K562 (cell line): ENCODE measurements around the gene MICU1. TPM values are rescaled to one million over a fixed set of nuclear protein-coding genes. Genes with fewer than 3 reads are reported as not detected.

Source experiments
- ATAC-seq: fragments of 200-7000 bp; cut with Tn5 transposase; 3 replicates; pipeline ENCODE4 v1.9.1; 2020; ENCODE audit warnings: moderate library complexity
- BruUV-seq: library from RNA; stranded (reverse); fragments of 400-500 nt; replicated peaks from 2 replicates; lab custom pipeline; 2021; lab: Mats Ljungman, UMichigan
- CTCF ChIA-PET: fragments of 300-600 bp; formaldehyde crosslinking; extraction: SDS; loops from one replicate; lab custom pipeline; 2021; ENCODE audit warnings: low intra/inter-chr PET ratio; lab: Yijun Ruan, JAX
- POLR2A ChIA-PET: fragments of 300-600, 350-650 bp; sonication (Branson Sonifier 250); formaldehyde crosslinking; extraction: SDS; loops from one replicate; lab custom pipeline; 2021; ENCODE audit warnings: antibody characterized with exemption, inconsistent platforms; lab: Yijun Ruan, JAX
- DNase-seq, 4 experiments: peaks; one replicate each; pipeline versions ENCODE4 v3.0.0 to v3.0.0-alpha.2; 2011 to 2018; ENCODE audit warnings: low spot score in 3 of 4, mixed read lengths in 3 of 4; ENCODE audit errors: extremely low read depth in 1 of 4
- FAIRE-seq: peaks from 2 replicates; lab custom pipeline; 2011; peaks lifted over from hg19 to GRCh38; lab: Jason Lieb, UNC
- H2AFZ ChIP-seq: 2 replicates; pipeline ENCODE4 v1.6.0; 2011; ENCODE audit warnings: low read depth, low read length, control low read depth, inconsistent platforms
- H3K27ac ChIP-seq: fragments of 200-600 bp; 3 replicates; pipeline ENCODE4 v1.8.0; 2011; ENCODE audit warnings: low read depth, mild to moderate bottlenecking, control low read depth, inconsistent platforms, low read length, moderate library complexity, mixed read lengths; ENCODE audit errors: extremely low read depth
- H3K27me3 ChIP-seq, 2 experiments: fragments of 300-600 bp in 1 of 2; 2 replicates in 1 of 2; 3 replicates in 1 of 2; pipeline versions ENCODE4 v1.6.0 to v1.8.0; 2011; ENCODE audit warnings: inconsistent platforms in 2 of 2, low read length in 2 of 2, mild to moderate bottlenecking in 1 of 2, mixed read lengths in 1 of 2, moderate library complexity in 1 of 2; ENCODE audit not compliant: control insufficient read depth in 2 of 2, insufficient read depth in 2 of 2
- H3K36me3 ChIP-seq: fragments of 300-600 bp; 3 replicates; pipeline ENCODE4 v1.8.0; 2011; ENCODE audit warnings: mild to moderate bottlenecking, low read length, inconsistent platforms; ENCODE audit not compliant: control insufficient read depth, insufficient read depth
- H3K4me1 ChIP-seq, 2 experiments: fragments of 200-600 bp in 1 of 2; replicated peaks in 1 of 2; 2 replicates in 1 of 2; 3 replicates in 1 of 2; pipeline versions ENCODE4 v1.5.1 to v1.8.0; 2011; ENCODE audit warnings: inconsistent platforms in 2 of 2, low read length in 2 of 2, mild to moderate bottlenecking in 1 of 2, mixed read lengths in 1 of 2, moderate library complexity in 1 of 2; ENCODE audit not compliant: control insufficient read depth in 2 of 2, insufficient read depth in 2 of 2
- H3K4me2 ChIP-seq: 2 replicates; pipeline ENCODE4 v1.6.1; 2011; ENCODE audit warnings: low read length, control low read depth, inconsistent platforms, mixed read lengths; ENCODE audit not compliant: insufficient read depth
- H3K4me3 ChIP-seq: fragments of 200-600 bp; sonication (generic), shearing (Covaris generic); 2 replicates; pipeline ENCODE4 v1.5.1; 2016; ENCODE audit warnings: control low read depth, inconsistent platforms
- H3K79me2 ChIP-seq: fragments of 200-600 bp; 3 replicates; pipeline ENCODE4 v1.8.0; 2011; ENCODE audit warnings: low read length, inconsistent platforms; ENCODE audit not compliant: control insufficient read depth, insufficient read depth
- H3K9ac ChIP-seq, 2 experiments: 2 replicates each; pipeline versions ENCODE4 v1.6.0 to v1.6.1; 2011; ENCODE audit warnings: low read depth in 2 of 2, low read length in 2 of 2, control low read depth in 1 of 2, inconsistent platforms in 1 of 2, mild to moderate bottlenecking in 1 of 2, mixed read lengths in 1 of 2; ENCODE audit not compliant: insufficient read depth in 1 of 2
- H3K9me1 ChIP-seq: one replicate; pipeline ENCODE4 v1.6.0; 2011; ENCODE audit warnings: inconsistent platforms, mild to moderate bottlenecking, low read length, moderate library complexity; ENCODE audit not compliant: control insufficient read depth, insufficient read depth
- H3K9me3 ChIP-seq: replicated peaks from 2 replicates; pipeline ENCODE4 v1.5.1; 2011; ENCODE audit warnings: low read depth, low read length, inconsistent platforms; ENCODE audit not compliant: control insufficient read depth, insufficient read depth
- H4K20me1 ChIP-seq: replicated peaks from 2 replicates; pipeline ENCODE4 v1.6.1; 2011; ENCODE audit warnings: low read length, inconsistent platforms, mixed read lengths; ENCODE audit not compliant: control insufficient read depth, insufficient read depth
- RUNX1 ChIP-seq: sonication (generic); IDR thresholded peaks from 2 replicates; pipeline ENCODE4 v1.6.1; 2016; ENCODE audit warnings: antibody characterized with exemption, low read depth
- WGBS: fragments of 100-300 bp; shearing (Covaris generic); methylation state at CpG from one replicate; pipeline ENCODE4 v1.1.6; 2016; ENCODE audit warnings: low coverage, mixed read lengths; ENCODE audit not compliant: insufficient coverage; ENCODE audit errors: missing lambda C conversion rate; 5-methylcytosine and 5-hydroxymethylcytosine counted together
- in situ Hi-C: fragments of 300-500 bp; cut with MboI; formaldehyde crosslinking; loops from 4 replicates; pipeline ENCODE4 v1.15.0; 2018; ENCODE audit warnings: inconsistent platforms, mixed read lengths
- intact Hi-C: fragments of 100-400 bp; cut with micrococcal nuclease; formaldehyde crosslinking; loops from 2 replicates; pipeline ENCODE4 v1.14.2; 2022
- polyA plus RNA-seq, 8 experiments: library from polyadenylated mRNA; depleted of rRNA in 4 of 8; stranded (reverse) in 5 of 8; unstranded in 3 of 8; fragments of >200 nt; fragmentation: Nextera tagmentation in 2 of 8; fragmentation: Illumina TruSeq in 1 of 8; extraction: Ambion mirVana in 2 of 8; extraction: Trizol in 1 of 8; gene quantifications; 2 replicates each; pipeline versions ENCODE4 v1.2.1 to v1.2.3, GENCODE V29; 2011 to 2014; ENCODE audit warnings: inconsistent platforms in 1 of 8, missing spikeins in 1 of 8
- total RNA-seq, 7 experiments: library from RNA; depleted of rRNA in 6 of 7; stranded (reverse); fragments of >200 nt in 6 of 7; fragmentation: Illumina TruSeq in 2 of 7; extraction: Trizol in 2 of 7; gene quantifications; 2 replicates each; pipeline versions ENCODE4 v1.2.1 to v1.2.3, GENCODE V29; 2011 to 2021; ENCODE audit warnings: low replicate concordance in 1 of 7
- TF ChIP-seq, protein P1 (sequence below): sonication (generic); formaldehyde crosslinking; IDR thresholded peaks from 2 replicates; pipeline ENCODE4 v1.9.0; 2022; ENCODE audit warnings: mild to moderate bottlenecking, missing genetic modification reagents
- TF ChIP-seq, protein P2 (sequence below): sonication (generic); formaldehyde crosslinking; IDR thresholded peaks from 2 replicates; pipeline ENCODE4 v1.8.0; 2022; ENCODE audit warnings: mild to moderate bottlenecking, missing genetic modification reagents

The MICU1 gene
- total and polyA plus RNA-seq, 9 of the 15 experiments (the other 6 are each of a cell fraction or from before 2014, with no cell fraction given) = 29.3 to 76.8 (median 48.4) TPM

DNA sequence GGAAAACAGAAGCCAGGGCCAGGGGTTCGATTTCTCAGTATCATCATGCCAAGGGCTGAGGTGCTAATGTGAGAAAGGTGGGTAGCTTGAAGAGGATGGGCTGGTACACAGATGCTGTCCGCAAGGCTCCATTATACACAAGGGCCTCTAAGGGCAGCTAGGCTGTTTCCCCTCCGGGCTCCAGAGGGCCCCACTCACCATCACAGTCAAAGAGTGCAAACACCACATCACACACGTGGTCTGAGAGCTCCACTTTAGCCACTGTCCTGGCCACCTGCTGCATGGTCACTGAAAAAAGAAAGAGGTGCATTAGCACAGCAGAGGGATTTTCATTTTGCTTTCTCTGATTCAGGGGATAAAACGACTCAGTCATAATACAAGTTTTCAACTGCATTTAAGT lies 250.3 kb downstream of the MICU1 start (continued):
- TF ChIP-seq, protein P1, sequence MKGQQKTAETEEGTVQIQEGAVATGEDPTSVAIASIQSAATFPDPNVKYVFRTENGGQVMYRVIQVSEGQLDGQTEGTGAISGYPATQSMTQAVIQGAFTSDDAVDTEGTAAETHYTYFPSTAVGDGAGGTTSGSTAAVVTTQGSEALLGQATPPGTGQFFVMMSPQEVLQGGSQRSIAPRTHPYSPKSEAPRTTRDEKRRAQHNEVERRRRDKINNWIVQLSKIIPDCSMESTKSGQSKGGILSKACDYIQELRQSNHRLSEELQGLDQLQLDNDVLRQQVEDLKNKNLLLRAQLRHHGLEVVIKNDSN (CRISPR knock-in tag) = peak; percentile 73
- TF ChIP-seq, all 486 proteins: peak for 19

DNA sequence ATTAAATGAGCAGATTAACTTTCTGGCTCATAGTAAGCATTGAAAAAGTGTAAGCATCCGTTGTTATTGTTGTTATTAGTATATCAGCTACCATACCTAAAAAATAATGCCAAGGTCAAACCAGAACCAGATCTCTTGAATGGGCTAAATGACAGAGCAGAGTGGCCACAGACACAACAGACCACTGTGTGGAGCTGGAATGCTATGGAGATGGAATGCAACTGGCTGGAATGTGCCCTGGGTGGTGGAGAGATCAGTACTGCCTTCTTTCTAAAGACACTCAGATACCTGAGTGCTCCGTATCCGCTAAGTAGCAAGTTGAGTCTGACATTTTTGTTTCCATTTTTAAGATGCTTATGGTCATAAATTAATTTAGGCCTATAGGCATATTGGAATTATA lies 250.7 kb downstream of the MICU1 start:
- no peak for TF ChIP-seq RUNX1
- TF ChIP-seq, protein P2, sequence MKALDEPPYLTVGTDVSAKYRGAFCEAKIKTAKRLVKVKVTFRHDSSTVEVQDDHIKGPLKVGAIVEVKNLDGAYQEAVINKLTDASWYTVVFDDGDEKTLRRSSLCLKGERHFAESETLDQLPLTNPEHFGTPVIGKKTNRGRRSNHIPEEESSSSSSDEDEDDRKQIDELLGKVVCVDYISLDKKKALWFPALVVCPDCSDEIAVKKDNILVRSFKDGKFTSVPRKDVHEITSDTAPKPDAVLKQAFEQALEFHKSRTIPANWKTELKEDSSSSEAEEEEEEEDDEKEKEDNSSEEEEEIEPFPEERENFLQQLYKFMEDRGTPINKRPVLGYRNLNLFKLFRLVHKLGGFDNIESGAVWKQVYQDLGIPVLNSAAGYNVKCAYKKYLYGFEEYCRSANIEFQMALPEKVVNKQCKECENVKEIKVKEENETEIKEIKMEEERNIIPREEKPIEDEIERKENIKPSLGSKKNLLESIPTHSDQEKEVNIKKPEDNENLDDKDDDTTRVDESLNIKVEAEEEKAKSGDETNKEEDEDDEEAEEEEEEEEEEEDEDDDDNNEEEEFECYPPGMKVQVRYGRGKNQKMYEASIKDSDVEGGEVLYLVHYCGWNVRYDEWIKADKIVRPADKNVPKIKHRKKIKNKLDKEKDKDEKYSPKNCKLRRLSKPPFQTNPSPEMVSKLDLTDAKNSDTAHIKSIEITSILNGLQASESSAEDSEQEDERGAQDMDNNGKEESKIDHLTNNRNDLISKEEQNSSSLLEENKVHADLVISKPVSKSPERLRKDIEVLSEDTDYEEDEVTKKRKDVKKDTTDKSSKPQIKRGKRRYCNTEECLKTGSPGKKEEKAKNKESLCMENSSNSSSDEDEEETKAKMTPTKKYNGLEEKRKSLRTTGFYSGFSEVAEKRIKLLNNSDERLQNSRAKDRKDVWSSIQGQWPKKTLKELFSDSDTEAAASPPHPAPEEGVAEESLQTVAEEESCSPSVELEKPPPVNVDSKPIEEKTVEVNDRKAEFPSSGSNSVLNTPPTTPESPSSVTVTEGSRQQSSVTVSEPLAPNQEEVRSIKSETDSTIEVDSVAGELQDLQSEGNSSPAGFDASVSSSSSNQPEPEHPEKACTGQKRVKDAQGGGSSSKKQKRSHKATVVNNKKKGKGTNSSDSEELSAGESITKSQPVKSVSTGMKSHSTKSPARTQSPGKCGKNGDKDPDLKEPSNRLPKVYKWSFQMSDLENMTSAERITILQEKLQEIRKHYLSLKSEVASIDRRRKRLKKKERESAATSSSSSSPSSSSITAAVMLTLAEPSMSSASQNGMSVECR = peak; percentile 23; the same call in 1 of the 2 replicates
- intact Hi-C loops (loop anchor here (5.0 kb wide), 1 partner anchor 187 kb away; no protein-coding TSS in a partner anchor), in situ Hi-C loops (no loop called here)
- FAIRE-seq = no peak
- Histone ChIP-seq H3K27ac (no peak overlapping the region), H3K9me1 (no peaks in the 10 kb centered on the region), H2AFZ (no peak overlapping the region), H3K9me3 (no peaks in the 10 kb centered on the region), H3K27me3 (no peaks in the 10 kb centered on the region), H3K36me3 (peaks cover 6% of the 10 kb centered on the region; the same call in 2 of the 3 replicates), H3K4me2 (no peak overlapping the region), H3K9ac (no peak overlapping the region), H3K79me2 (no peaks in the 10 kb centered on the region), H4K20me1 (no peaks in the 10 kb centered on the region), H3K4me3 (no peak overlapping the region), H3K4me1 (no peaks in the 10 kb centered on the region)
- POLR2A ChIA-PET = interaction anchor here (1.0 kb wide), 2 partner anchors 9 to 459 kb away, joined by 3 to 4 read pairs; no protein-coding TSS in a partner anchor
- WGBS = 78% methylated on average over 3 of the region's 3 CpGs
- BruUV-seq = TSS peak; percentile 24
- no peak for ATAC-seq
- CTCF ChIA-PET = interaction anchor here (0.6 to 1.5 kb wide), 2 partner anchors 377 to 459 kb away, joined by 5 to 7 read pairs; no protein-coding TSS in a partner anchor
- DNase-seq = no peak
